GM12801 (cell line): ENCODE data around the gene CYB5R3.

Source experiments
- CTCF ChIP-seq: IDR thresholded peaks from one replicate; pipeline ENCODE4 v1.5.1; 2011; ENCODE audit warnings: control low read depth; ENCODE audit not compliant: insufficient read length; ENCODE audit errors: extremely low read depth

The CYB5R3 gene

GRCh38 chr22:42623301-42623751 lies 25.9 kb downstream of the CYB5R3 start:
- TF ChIP-seq CTCF, result no peak

- TF ChIP-seq CTCF, result no peak
Observed at GRCh38 chr22:42622061-42622710, 27.0 kb downstream of the CYB5R3 start.

GRCh38 chr22:42621505-42622002 lies 27.6 kb downstream of the CYB5R3 start:
- no peak for TF ChIP-seq CTCF

GRCh38 chr22:42620084-42620483 lies 29.1 kb downstream of the CYB5R3 start:
- no peak for TF ChIP-seq CTCF

GRCh38 chr22:42619261-42620063 lies 29.7 kb downstream of the CYB5R3 start:
- TF ChIP-seq CTCF, result no peak

GRCh38 chr22:42617155-42617983 lies 31.8 kb downstream of the CYB5R3 start:
- no peak for TF ChIP-seq CTCF
